ENCODE data around the gene CPTP.

DNA sequence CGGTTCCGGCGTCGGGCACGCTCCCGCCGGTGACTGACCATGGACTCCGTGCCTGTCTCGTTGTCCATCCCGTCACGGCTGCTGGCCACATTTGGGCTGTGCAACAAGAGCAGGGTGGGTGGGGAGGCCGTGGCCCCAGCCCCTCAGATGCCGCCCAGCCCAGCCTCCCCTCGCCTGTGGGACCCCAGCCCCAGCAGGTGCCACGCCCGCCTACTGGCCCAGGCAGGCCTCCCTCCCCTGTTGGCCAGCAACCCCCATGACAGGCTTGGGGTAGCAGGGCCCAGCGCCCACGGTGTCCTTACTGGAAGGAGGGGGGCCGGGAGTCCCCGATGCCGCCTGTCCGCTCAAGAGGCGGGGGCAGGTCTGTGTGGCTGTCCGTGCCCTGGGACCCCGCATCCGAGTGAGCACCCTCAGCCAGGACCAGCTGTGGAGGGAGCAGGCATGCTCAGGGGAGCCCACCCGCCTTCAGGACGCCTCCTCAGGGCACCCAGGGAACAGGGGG lies 17.5 kb downstream of the CPTP start:
- TF ChIP-seq, protein P1, sequence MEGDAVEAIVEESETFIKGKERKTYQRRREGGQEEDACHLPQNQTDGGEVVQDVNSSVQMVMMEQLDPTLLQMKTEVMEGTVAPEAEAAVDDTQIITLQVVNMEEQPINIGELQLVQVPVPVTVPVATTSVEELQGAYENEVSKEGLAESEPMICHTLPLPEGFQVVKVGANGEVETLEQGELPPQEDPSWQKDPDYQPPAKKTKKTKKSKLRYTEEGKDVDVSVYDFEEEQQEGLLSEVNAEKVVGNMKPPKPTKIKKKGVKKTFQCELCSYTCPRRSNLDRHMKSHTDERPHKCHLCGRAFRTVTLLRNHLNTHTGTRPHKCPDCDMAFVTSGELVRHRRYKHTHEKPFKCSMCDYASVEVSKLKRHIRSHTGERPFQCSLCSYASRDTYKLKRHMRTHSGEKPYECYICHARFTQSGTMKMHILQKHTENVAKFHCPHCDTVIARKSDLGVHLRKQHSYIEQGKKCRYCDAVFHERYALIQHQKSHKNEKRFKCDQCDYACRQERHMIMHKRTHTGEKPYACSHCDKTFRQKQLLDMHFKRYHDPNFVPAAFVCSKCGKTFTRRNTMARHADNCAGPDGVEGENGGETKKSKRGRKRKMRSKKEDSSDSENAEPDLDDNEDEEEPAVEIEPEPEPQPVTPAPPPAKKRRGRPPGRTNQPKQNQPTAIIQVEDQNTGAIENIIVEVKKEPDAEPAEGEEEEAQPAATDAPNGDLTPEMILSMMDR (IDR thresholded peaks at IDR 0.05), result no peak
- TF ChIP-seq POLR2A (IDR thresholded peaks at IDR 0.05), result no peak
- TF ChIP-seq POLR2AphosphoS5 (IDR thresholded peaks at IDR 0.05), result no peak

Measured in prostate gland (tissue), 2 donors.